Smooth muscle cell (in vitro differentiated cells): Measurements from ENCODE around the gene CARD11. TPM values are rescaled to one million over a fixed set of nuclear protein-coding genes. Genes with fewer than 3 reads are reported as not detected.

Source experiments
- DNase-seq: peaks from one replicate; lab custom pipeline; 2025; ENCODE audit not compliant: unreplicated experiment; lab: John Stamatoyannopoulos, UW
- H2AFZ ChIP-seq: fragments of 200-600 bp; sonication (generic); 2 replicates; pipeline ENCODE4 v1.6.0; 2016; ENCODE audit warnings: antibody characterized with exemption, low read depth, mild to moderate bottlenecking
- H3F3A ChIP-seq: fragments of 200-600 bp; sonication (generic); 2 replicates; pipeline ENCODE4 v1.6.0; 2017; ENCODE audit warnings: antibody characterized with exemption, low read depth
- H3K27ac ChIP-seq: fragments of 200-600 bp; sonication (generic); 2 replicates; pipeline ENCODE4 v1.5.1; 2016; ENCODE audit warnings: low read depth, mild to moderate bottlenecking
- H3K27me3 ChIP-seq: fragments of 200-600 bp; sonication (generic); 2 replicates; pipeline ENCODE4 v1.6.1; 2016; ENCODE audit warnings: low read depth, mild to moderate bottlenecking
- H3K36me3 ChIP-seq: fragments of 200-600 bp; sonication (generic); 2 replicates; pipeline ENCODE4 v1.5.1; 2016; ENCODE audit warnings: low read depth
- H3K4me1 ChIP-seq: fragments of 200-600 bp; sonication (generic); 2 replicates; pipeline ENCODE4 v1.5.1; 2016; ENCODE audit warnings: low read depth
- H3K4me2 ChIP-seq: fragments of 200-600 bp; sonication (generic); 2 replicates; pipeline ENCODE4 v1.6.0; 2016; ENCODE audit warnings: mild to moderate bottlenecking
- H3K4me3 ChIP-seq: fragments of 200-600 bp; sonication (generic); 2 replicates; pipeline ENCODE4 v1.5.1; 2016; ENCODE audit warnings: mild to moderate bottlenecking
- H3K79me2 ChIP-seq: fragments of 200-600 bp; sonication (generic); 2 replicates; pipeline ENCODE4 v1.6.0; 2016; ENCODE audit warnings: low read depth, mild to moderate bottlenecking
- H3K9ac ChIP-seq: fragments of 200-600 bp; sonication (generic); 2 replicates; pipeline ENCODE4 v1.6.0; 2016; ENCODE audit warnings: low read depth
- H3K9me3 ChIP-seq: fragments of 200-600 bp; sonication (generic); replicated peaks from 2 replicates; pipeline ENCODE4 v1.5.1; 2016; ENCODE audit warnings: low read depth
- H4K20me1 ChIP-seq: fragments of 200-600 bp; sonication (generic); 2 replicates; pipeline ENCODE4 v1.6.0; 2016; ENCODE audit warnings: low read depth
- CTCF ChIP-seq: fragments of 200-600 bp; sonication (generic); IDR thresholded peaks from 2 replicates; pipeline ENCODE4 v1.5.1; 2017; ENCODE audit warnings: borderline replicate concordance, mild to moderate bottlenecking, antibody characterized with exemption; ENCODE audit not compliant: insufficient read depth, poor library complexity, severe bottlenecking
- WGBS: methylation state at CpG from one replicate; pipeline ENCODE4 v1.1.7; 2016; ENCODE audit warnings: low lambda C conversion rate; 5-methylcytosine and 5-hydroxymethylcytosine counted together
- polyA plus RNA-seq: library from polyadenylated mRNA; unstranded; fragments of >200 nt; fragmentation: Nextera tagmentation; extraction: Ambion mirVana; gene quantifications from 2 replicates; pipeline ENCODE4 v1.2.1, GENCODE V29; 2016
- total RNA-seq: library from RNA; depleted of rRNA; stranded (reverse); fragments of >200 nt; gene quantifications from 2 replicates; pipeline ENCODE4 v1.2.3, GENCODE V29; 2014

CARD11 gene
- total and polyA plus RNA-seq, 2 experiments from 2014 or later: 1.3 to 2.4 TPM

DNA sequence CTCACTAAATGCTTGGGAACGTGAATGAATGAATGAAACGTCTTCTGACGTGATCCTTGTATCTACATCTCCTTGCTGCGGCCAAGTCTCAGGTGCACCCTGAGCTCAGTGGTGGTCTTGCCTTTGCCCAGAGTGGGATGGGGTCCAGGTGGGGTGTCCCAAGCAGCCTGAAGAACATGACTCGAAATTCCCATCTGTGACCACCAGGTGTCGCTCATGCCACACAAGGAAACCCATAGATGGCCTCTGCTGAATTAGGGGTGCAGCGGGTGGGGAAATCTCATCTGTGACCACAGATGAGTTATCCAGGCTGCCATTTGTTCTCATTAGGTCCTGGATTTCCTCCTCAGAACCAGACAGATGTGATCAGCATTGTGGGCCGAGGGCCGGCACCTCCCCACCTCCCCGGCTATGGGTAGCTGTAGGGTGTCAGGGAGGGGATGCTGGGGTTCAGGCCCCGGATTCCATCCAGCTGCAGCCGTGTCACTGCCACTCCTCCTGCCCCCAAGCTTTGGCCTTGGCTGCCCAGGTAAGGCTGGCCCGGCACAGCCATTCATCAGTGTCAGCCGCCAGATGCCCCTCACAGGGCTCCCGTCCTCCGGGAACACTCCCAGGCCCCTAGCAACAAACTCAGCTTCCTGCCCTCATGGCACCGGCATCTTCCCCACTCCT, 178.5 kb downstream of the CARD11 start:
- peak; percentile 24 for DNase-seq
- Histone ChIP-seq H3K36me3 (no peaks in the 10 kb centered on the region), H3K9ac (no peak overlapping the region), H2AFZ (no peak overlapping the region), H3K4me2 (no peak overlapping the region), H3K4me3 (no peak overlapping the region), H3K79me2 (no peaks in the 10 kb centered on the region), H3F3A (peaks cover 12% of the 10 kb centered on the region), H3K27ac (peak overlapping the region; percentile 99), H3K4me1 (no peaks in the 10 kb centered on the region), H3K9me3 (no peaks in the 10 kb centered on the region), H3K27me3 (no peaks in the 10 kb centered on the region), H4K20me1 (no peaks in the 10 kb centered on the region)
- WGBS: 64% methylated on average over 17 of the region's 17 CpGs
- peak; percentile 94 for TF ChIP-seq CTCF

GRCh38 chr7:2864204-2864985, 179.3 kb downstream of the CARD11 start:
- TF ChIP-seq CTCF: no peak
- Histone ChIP-seq H3K4me3 (peak overlapping the region; percentile 22), H3K9ac (peak overlapping the region; percentile 86)

GRCh38 chr7:2863461-2864066, 180.1 kb downstream of the CARD11 start:
- Histone ChIP-seq H3K4me2 (peak overlapping the region; percentile 77), H3K27me3 (no peaks in the 10 kb centered on the region), H2AFZ (peak overlapping the region; percentile 86), H3K79me2 (no peaks in the 10 kb centered on the region), H3K4me1 (no peaks in the 10 kb centered on the region), H3K9ac (peak overlapping the region; percentile 86), H3K27ac (peak overlapping the region; percentile 99), H3K36me3 (no peaks in the 10 kb centered on the region), H4K20me1 (no peaks in the 10 kb centered on the region), H3K9me3 (no peaks in the 10 kb centered on the region), H3F3A (peaks cover 12% of the 10 kb centered on the region), H3K4me3 (peak overlapping the region; percentile 22)
- WGBS: 20% methylated on average over 18 of the region's 18 CpGs
- no peak for TF ChIP-seq CTCF
- peak; percentile 55 for DNase-seq

More at GRCh38 chr7:2864204-2864985, 179.3 kb downstream of the CARD11 start:
- DNase-seq: no peak
- Histone ChIP-seq H3K27ac (peak overlapping the region; percentile 99), H3K4me1 (no peaks in the 10 kb centered on the region), H3K9me3 (no peaks in the 10 kb centered on the region), H3K36me3 (no peaks in the 10 kb centered on the region), H3F3A (peaks cover 12% of the 10 kb centered on the region), H4K20me1 (no peaks in the 10 kb centered on the region), H3K79me2 (no peaks in the 10 kb centered on the region), H3K27me3 (no peaks in the 10 kb centered on the region), H3K4me2 (peak overlapping the region; percentile 77), H2AFZ (peak overlapping the region; percentile 86)
- 94% methylated on average over 12 of the region's 12 CpGs for WGBS
